ENCODE data around the gene CASTOR2.
"Not testable (repeated sequence)": the region's sequence is repeated elsewhere in the genome, so short reads cannot be mapped to it uniquely, and the experiment has no call there.

CASTOR2 gene

GRCh38 chr7:74996361-74996760, 31.9 kb downstream of the CASTOR2 start:
- DNase-seq, result not testable (repeated sequence)

GRCh38 chr7:74997811-74998210, 33.3 kb downstream of the CASTOR2 start:
- DNase-seq, result not testable (repeated sequence)

- DNase-seq, result not testable (repeated sequence)
Observed at GRCh38 chr7:75001356-75001755, 36.9 kb downstream of the CASTOR2 start.

- DNase-seq, result no peak
Observed at GRCh38 chr7:75010036-75010435, 45.5 kb downstream of the CASTOR2 start.

- DNase-seq, result no peak
Observed at GRCh38 chr7:75017832-75018231, 53.3 kb downstream of the CASTOR2 start.

- no peak for DNase-seq
Observed at GRCh38 chr7:75018570-75019364, 54.3 kb downstream of the CASTOR2 start.

GRCh38 chr7:75019800-75020199, 55.3 kb downstream of the CASTOR2 start:
- DNase-seq, result no peak

- DNase-seq, result no peak
Observed at GRCh38 chr7:75024922-75025321, 60.4 kb downstream of the CASTOR2 start.

GRCh38 chr7:75028299-75028698, 63.8 kb downstream of the CASTOR2 start:
- no peak for DNase-seq

- DNase-seq, result peak in 1 of 3 experiments; percentile 15
Observed at GRCh38 chr7:75033064-75033463, 68.6 kb downstream of the CASTOR2 start.

GRCh38 chr7:75033826-75034225, 69.3 kb downstream of the CASTOR2 start:
- no peak for DNase-seq

- no peak for DNase-seq
Observed at GRCh38 chr7:75038508-75038907, 74.0 kb downstream of the CASTOR2 start.

- DNase-seq, result no peak
Observed at GRCh38 chr7:75039166-75039565, 74.7 kb downstream of the CASTOR2 start.

GRCh38 chr7:75039709-75040108, 75.2 kb downstream of the CASTOR2 start:
- DNase-seq, result no peak

GRCh38 chr7:75040512-75040911, 76.0 kb downstream of the CASTOR2 start:
- no peak for DNase-seq

- DNase-seq, result no peak
Observed at GRCh38 chr7:75042286-75042685, 77.8 kb downstream of the CASTOR2 start.

GRCh38 chr7:75042831-75043703, 78.6 kb downstream of the CASTOR2 start:
- DNase-seq, result no peak

- DNase-seq, result no peak
Observed at GRCh38 chr7:75045881-75046280, 81.4 kb downstream of the CASTOR2 start.

- DNase-seq, result no peak
Observed at GRCh38 chr7:75048435-75049379, 84.2 kb downstream of the CASTOR2 start.

- DNase-seq, result no peak
Observed at GRCh38 chr7:75049817-75050216, 85.3 kb downstream of the CASTOR2 start.

- DNase-seq, result no peak
Observed at GRCh38 chr7:75050501-75050900, 86.0 kb downstream of the CASTOR2 start.

GRCh38 chr7:75054744-75055143, 90.2 kb downstream of the CASTOR2 start:
- no peak for DNase-seq

GRCh38 chr7:75055155-75055554, 90.7 kb downstream of the CASTOR2 start:
- DNase-seq, result no peak

Measured in NCI-H1417 (cell line).